HepG2 (cell line): ENCODE measurements around the gene KIAA1549. TPM values are rescaled to one million over a fixed set of nuclear protein-coding genes. Genes with fewer than 3 reads are reported as not detected.

Experiments used
- ARHGAP35 ChIP-seq: sonication (generic); formaldehyde crosslinking; IDR thresholded peaks from 2 replicates; pipeline ENCODE4 v1.9.0; 2022; ENCODE audit warnings: mild to moderate bottlenecking, inconsistent platforms, moderate library complexity, missing genetic modification reagents, borderline replicate concordance
- BCL6 ChIP-seq: IDR thresholded peaks from 2 replicates; pipeline ENCODE4 v1.6.1; 2016; ENCODE audit warnings: missing genetic modification reagents, missing compliant biosample characterization
- FOXP1 ChIP-seq, 2 experiments: fragments of 450-650 bp in 1 of 2; IDR thresholded peaks; 2 replicates each; pipeline ENCODE4 v1.6.1; 2017 to 2018; ENCODE audit warnings: antibody characterized with exemption in 1 of 2
- GATAD2A ChIP-seq: IDR thresholded peaks from 2 replicates; pipeline ENCODE4 v1.6.1; 2016
- GTF3A ChIP-seq: sonication (generic); formaldehyde crosslinking; conservative IDR thresholded peaks from 2 replicates; pipeline ENCODE4 v1.4.0; 2020; ENCODE audit warnings: mild to moderate bottlenecking, missing genetic modification reagents
- POGZ ChIP-seq: sonication (generic); formaldehyde crosslinking; IDR thresholded peaks from 2 replicates; pipeline ENCODE4 v1.4.0; 2020; ENCODE audit warnings: mild to moderate bottlenecking, missing genetic modification reagents
- REPIN1 ChIP-seq: sonication (generic); formaldehyde crosslinking; IDR thresholded peaks from 2 replicates; pipeline ENCODE4 v1.8.0; 2022; ENCODE audit warnings: missing genetic modification reagents, low read depth, mild to moderate bottlenecking, borderline replicate concordance
- RXRA ChIP-seq: sonication (generic); formaldehyde crosslinking; IDR thresholded peaks from 2 replicates; pipeline ENCODE4 v1.5.1; 2020; ENCODE audit warnings: missing genetic modification reagents
- XRCC5 ChIP-seq: fragments of 200-400 bp; formaldehyde crosslinking; optimal IDR thresholded peaks from 2 replicates; pipeline ENCODE3; 2017; ENCODE audit warnings: mild to moderate bottlenecking, low read length
- ZFP90 ChIP-seq: sonication (generic); formaldehyde crosslinking; IDR thresholded peaks from 2 replicates; pipeline ENCODE4 v1.8.0; 2022; ENCODE audit warnings: missing genetic modification reagents, mild to moderate bottlenecking, inconsistent platforms, borderline replicate concordance
- ZNF510 ChIP-seq: sonication (generic); formaldehyde crosslinking; IDR thresholded peaks from 2 replicates; pipeline ENCODE4 v1.4.0; 2020; ENCODE audit warnings: low read depth, mild to moderate bottlenecking, missing genetic modification reagents
- ZSCAN30 ChIP-seq: sonication (generic); formaldehyde crosslinking; IDR thresholded peaks from 2 replicates; pipeline ENCODE4 v1.5.0; 2020; ENCODE audit warnings: mild to moderate bottlenecking, missing genetic modification reagents
- polyA plus RNA-seq, 8 experiments: library from polyadenylated mRNA; depleted of rRNA in 3 of 8; stranded (reverse) in 7 of 8; unstranded in 1 of 8; fragments of >200 nt; fragmentation: Illumina TruSeq in 4 of 8; extraction: Trizol in 4 of 8; gene quantifications; 2 replicates each; pipeline versions ENCODE4 v1.2.1 to v1.2.3, GENCODE V29; 2011 to 2016; ENCODE audit warnings: low read depth in 4 of 8, missing spikeins in 1 of 8, mixed read lengths in 1 of 8; ENCODE audit not compliant: insufficient read depth in 1 of 8
- total RNA-seq, 5 experiments: library from RNA; depleted of rRNA; stranded (reverse); fragments of >200 nt; fragmentation: Illumina TruSeq; extraction: Trizol; gene quantifications; 2 replicates each; pipeline ENCODE4 v1.2.3, GENCODE V29; 2016; ENCODE audit warnings: low read depth in 1 of 5
- TF ChIP-seq, protein P1 (sequence below): sonication (generic); formaldehyde crosslinking; IDR thresholded peaks from 2 replicates; pipeline ENCODE4 v1.8.0; 2022; ENCODE audit warnings: missing genetic modification reagents, mild to moderate bottlenecking, borderline replicate concordance
- TF ChIP-seq, protein P2 (sequence below): sonication (generic); formaldehyde crosslinking; IDR thresholded peaks from 2 replicates; pipeline ENCODE4 v1.5.1; 2020; ENCODE audit warnings: mild to moderate bottlenecking, missing genetic modification reagents, borderline replicate concordance
- TF ChIP-seq, protein P3 (sequence below): sonication (generic); formaldehyde crosslinking; IDR thresholded peaks from 2 replicates; pipeline ENCODE4 v1.8.0; 2022; ENCODE audit warnings: missing genetic modification reagents, mild to moderate bottlenecking, moderate library complexity, borderline replicate concordance
- TF ChIP-seq, protein P4 (sequence below): sonication (generic); formaldehyde crosslinking; conservative IDR thresholded peaks from 2 replicates; pipeline ENCODE4 v1.4.0; 2020; ENCODE audit warnings: missing genetic modification reagents

The KIAA1549 gene
- total and polyA plus RNA-seq, 2 of the 13 experiments (the other 11 are each of a cell fraction or from before 2014, with no cell fraction given): 1.1 to 1.8 TPM

DNA sequence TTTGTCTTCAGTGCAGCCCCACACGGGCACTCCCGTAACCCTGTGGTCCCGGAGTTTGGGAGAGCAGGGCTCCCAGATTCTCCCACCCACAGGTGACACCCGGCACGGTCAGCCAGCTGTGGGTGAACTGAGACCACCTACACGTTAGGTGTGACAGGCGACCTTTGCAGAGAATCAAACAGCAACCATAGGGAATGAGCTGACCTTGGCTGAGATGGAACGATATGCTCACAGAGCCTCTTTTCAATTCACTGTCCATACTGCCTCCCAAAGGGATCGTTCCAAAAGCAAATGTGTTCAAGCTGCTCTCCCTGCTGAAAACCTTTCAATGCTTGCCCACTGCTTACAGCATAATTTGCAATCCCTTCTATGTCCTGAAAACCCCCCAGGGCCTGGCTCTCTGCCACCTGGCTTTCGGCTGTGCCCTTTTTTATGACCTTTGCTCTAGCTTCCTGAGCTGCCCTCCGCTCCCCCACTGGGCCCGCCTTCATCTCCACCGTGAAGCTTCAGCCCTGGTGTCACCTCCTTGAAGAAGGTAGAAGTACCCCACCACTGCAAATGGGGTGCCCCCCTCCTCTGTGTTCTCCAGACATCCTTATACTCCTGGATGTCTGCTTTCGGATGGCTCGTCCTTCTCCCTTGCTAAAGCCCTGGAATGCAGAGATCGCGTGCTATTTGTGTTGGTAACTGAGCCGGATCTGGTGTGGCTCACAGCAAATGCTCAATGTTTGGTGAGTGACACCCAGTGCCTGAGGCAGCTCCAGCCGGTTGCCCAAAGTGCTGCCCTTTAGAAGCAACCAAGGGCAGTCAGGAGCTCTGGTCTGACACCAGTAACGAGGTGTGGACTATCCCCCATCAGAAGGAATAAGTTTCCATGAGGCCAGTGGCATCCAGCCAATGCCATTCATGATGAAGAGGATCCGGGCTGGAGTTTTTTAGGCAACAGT is 90.4 kb downstream of the KIAA1549 start (continued):
- TF ChIP-seq, protein P1, sequence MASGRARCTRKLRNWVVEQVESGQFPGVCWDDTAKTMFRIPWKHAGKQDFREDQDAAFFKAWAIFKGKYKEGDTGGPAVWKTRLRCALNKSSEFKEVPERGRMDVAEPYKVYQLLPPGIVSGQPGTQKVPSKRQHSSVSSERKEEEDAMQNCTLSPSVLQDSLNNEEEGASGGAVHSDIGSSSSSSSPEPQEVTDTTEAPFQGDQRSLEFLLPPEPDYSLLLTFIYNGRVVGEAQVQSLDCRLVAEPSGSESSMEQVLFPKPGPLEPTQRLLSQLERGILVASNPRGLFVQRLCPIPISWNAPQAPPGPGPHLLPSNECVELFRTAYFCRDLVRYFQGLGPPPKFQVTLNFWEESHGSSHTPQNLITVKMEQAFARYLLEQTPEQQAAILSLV: no peak
- TF ChIP-seq ZFP90 (CRISPR knock-in tag) (no peak; the same call in 1 of the 2 replicates), ZNF510 (CRISPR knock-in tag) (no peak), GTF3A (no peak), ARHGAP35 (CRISPR knock-in tag) (no peak), FOXP1 (IDR thresholded peaks at IDR 0.05) (no peak), FOXP1 (CRISPR knock-in tag; IDR thresholded peaks at IDR 0.05) (no peak), BCL6 (CRISPR knock-in tag) (0 out of 2 replicates have a peak, but pooled peaks have one; percentile 6), GATAD2A (peak; percentile 20; the same call in 1 of the 2 replicates), REPIN1 (CRISPR knock-in tag) (no peak; the same call in 1 of the 2 replicates), RXRA (CRISPR knock-in tag) (peak; percentile 81), POGZ (CRISPR knock-in tag) (peak; percentile 46; the same call in 1 of the 2 replicates), XRCC5 (peak; percentile 20), ZSCAN30 (no peak)
- TF ChIP-seq, protein P2, sequence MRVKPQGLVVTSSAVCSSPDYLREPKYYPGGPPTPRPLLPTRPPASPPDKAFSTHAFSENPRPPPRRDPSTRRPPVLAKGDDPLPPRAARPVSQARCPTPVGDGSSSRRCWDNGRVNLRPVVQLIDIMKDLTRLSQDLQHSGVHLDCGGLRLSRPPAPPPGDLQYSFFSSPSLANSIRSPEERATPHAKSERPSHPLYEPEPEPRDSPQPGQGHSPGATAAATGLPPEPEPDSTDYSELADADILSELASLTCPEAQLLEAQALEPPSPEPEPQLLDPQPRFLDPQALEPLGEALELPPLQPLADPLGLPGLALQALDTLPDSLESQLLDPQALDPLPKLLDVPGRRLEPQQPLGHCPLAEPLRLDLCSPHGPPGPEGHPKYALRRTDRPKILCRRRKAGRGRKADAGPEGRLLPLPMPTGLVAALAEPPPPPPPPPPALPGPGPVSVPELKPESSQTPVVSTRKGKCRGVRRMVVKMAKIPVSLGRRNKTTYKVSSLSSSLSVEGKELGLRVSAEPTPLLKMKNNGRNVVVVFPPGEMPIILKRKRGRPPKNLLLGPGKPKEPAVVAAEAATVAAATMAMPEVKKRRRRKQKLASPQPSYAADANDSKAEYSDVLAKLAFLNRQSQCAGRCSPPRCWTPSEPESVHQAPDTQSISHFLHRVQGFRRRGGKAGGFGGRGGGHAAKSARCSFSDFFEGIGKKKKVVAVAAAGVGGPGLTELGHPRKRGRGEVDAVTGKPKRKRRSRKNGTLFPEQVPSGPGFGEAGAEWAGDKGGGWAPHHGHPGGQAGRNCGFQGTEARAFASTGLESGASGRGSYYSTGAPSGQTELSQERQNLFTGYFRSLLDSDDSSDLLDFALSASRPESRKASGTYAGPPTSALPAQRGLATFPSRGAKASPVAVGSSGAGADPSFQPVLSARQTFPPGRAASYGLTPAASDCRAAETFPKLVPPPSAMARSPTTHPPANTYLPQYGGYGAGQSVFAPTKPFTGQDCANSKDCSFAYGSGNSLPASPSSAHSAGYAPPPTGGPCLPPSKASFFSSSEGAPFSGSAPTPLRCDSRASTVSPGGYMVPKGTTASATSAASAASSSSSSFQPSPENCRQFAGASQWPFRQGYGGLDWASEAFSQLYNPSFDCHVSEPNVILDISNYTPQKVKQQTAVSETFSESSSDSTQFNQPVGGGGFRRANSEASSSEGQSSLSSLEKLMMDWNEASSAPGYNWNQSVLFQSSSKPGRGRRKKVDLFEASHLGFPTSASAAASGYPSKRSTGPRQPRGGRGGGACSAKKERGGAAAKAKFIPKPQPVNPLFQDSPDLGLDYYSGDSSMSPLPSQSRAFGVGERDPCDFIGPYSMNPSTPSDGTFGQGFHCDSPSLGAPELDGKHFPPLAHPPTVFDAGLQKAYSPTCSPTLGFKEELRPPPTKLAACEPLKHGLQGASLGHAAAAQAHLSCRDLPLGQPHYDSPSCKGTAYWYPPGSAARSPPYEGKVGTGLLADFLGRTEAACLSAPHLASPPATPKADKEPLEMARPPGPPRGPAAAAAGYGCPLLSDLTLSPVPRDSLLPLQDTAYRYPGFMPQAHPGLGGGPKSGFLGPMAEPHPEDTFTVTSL: no peak
- TF ChIP-seq, protein P3, sequence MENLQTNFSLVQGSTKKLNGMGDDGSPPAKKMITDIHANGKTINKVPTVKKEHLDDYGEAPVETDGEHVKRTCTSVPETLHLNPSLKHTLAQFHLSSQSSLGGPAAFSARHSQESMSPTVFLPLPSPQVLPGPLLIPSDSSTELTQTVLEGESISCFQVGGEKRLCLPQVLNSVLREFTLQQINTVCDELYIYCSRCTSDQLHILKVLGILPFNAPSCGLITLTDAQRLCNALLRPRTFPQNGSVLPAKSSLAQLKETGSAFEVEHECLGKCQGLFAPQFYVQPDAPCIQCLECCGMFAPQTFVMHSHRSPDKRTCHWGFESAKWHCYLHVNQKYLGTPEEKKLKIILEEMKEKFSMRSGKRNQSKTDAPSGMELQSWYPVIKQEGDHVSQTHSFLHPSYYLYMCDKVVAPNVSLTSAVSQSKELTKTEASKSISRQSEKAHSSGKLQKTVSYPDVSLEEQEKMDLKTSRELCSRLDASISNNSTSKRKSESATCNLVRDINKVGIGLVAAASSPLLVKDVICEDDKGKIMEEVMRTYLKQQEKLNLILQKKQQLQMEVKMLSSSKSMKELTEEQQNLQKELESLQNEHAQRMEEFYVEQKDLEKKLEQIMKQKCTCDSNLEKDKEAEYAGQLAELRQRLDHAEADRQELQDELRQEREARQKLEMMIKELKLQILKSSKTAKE (CRISPR knock-in tag): no peak
- TF ChIP-seq, protein P4, sequence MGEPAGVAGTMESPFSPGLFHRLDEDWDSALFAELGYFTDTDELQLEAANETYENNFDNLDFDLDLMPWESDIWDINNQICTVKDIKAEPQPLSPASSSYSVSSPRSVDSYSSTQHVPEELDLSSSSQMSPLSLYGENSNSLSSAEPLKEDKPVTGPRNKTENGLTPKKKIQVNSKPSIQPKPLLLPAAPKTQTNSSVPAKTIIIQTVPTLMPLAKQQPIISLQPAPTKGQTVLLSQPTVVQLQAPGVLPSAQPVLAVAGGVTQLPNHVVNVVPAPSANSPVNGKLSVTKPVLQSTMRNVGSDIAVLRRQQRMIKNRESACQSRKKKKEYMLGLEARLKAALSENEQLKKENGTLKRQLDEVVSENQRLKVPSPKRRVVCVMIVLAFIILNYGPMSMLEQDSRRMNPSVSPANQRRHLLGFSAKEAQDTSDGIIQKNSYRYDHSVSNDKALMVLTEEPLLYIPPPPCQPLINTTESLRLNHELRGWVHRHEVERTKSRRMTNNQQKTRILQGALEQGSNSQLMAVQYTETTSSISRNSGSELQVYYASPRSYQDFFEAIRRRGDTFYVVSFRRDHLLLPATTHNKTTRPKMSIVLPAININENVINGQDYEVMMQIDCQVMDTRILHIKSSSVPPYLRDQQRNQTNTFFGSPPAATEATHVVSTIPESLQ (CRISPR knock-in tag): no peak
